GM18870 (cell line): Measurements from ENCODE around the gene CD37.
"Not testable (repeated sequence)": the region's sequence is repeated elsewhere in the genome, so short reads cannot be mapped to it uniquely, and the experiment has no call there.

Source experiments
- ATAC-seq: cut with Tn5 transposase; IDR thresholded peaks from one replicate; pipeline ENCODE4 v1.9.1; 2021; ENCODE audit warnings: moderate library complexity; ENCODE audit not compliant: unreplicated experiment

CD37 gene, protein sequence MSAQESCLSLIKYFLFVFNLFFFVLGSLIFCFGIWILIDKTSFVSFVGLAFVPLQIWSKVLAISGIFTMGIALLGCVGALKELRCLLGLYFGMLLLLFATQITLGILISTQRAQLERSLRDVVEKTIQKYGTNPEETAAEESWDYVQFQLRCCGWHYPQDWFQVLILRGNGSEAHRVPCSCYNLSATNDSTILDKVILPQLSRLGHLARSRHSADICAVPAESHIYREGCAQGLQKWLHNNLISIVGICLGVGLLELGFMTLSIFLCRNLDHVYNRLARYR

DNA sequence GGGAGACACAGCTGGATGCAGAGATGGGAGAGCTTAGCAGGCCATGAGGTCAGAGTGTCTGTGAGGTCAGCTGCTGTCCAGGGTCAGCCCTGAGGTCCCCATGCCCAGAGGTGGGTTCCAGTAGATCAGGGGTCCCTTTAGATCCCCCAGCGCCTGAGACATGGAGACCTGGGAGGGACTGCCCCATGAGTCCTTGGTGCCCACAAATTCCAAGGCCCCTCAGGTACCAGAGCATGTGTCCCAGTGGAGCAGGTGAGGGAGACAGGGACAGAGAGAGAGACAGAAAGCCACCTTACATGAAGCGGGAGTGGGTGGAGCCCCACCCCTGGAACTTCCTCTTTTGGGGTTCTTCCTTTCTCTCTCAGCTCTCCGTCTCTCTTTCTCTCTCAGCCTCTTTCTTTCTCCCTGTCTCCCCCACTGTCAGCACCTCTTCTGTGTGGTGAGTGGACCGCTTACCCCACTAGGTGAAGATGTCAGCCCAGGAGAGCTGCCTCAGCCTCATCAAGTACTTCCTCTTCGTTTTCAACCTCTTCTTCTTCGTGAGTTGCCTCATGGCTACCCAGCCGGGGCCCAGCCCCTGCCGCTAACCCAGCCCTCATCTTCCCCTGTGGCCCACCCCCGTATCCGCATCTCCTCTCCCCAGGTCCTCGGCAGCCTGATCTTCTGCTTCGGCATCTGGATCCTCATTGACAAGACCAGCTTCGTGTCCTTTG is at the start of gene CD37:
Gene CD37, plus strand, starts transcription at position 336 of the 713 bp plus-strand sequence. Its CDS starts 135 bp downstream, at position 471.
- no peak for ATAC-seq

DNA sequence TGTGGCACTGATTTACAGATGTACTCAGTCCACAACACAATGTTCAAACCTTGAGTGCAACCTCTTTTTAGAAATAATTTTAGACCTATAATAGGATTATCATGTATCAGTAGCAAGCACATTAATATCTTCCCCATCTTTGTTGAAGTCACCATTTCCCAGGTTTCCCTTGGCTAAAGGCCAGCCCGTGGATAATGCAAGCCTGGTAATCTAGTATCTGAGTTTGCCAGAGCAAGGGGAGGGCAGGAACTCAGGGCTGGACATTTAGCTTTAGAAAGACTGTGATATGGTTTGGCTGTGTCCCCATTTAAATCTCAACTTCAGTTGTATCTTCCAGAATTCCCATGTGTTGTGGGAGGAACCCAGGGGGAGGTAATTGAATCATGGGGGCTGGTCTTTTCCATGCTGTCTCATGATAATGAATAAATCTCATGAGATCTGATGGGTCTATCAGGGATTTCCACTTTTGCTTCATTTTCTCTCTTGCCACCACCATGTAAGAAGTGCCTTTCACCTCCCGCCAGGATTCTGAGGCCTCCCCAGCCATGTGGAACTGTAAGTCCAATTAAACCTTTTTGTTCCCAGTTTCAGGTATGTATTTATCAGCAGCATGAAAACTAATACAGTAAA is 48.0 kb upstream of the CD37 start:
- ATAC-seq = no peak

DNA sequence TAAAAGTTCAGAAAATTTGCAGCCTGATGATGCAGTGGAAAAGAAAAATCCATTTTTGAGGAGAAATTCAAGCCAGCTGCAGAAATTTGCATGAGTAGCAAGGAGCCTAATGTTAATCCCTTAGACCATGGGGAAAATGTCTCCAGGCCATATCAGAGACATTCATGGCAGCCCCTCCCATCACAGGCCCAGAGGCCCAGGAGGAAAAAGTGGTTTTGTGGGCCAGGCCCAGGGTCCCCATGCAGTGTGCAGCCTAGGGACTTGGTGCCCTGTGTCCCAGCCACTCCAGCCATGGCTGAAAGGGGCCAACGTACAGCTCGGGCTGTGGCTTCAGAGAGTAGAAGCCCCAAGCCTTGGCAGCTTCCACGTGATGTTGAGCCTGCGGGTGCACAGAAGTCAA is 47.0 kb upstream of the CD37 start:
- ATAC-seq = not testable (repeated sequence)

DNA sequence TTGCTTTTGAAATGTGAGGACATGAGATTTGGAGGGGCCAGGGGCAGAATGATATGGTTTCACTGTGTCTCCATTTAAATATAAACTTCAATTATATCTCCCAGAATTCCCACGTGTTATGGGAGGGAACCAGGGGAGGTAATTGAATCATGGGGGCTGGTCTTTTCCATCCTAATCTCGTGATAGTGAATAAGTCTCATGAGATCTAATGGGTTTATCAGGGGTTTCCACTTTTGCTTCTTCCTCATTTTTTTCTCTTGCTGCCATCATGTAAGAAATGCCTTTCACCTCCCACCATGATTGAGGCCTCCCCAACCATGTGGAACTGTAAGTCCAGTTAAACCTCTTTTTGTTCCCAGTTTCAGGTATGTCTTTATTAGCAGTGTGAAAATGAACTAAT is 45.9 kb upstream of the CD37 start:
- not testable (repeated sequence) for ATAC-seq

DNA sequence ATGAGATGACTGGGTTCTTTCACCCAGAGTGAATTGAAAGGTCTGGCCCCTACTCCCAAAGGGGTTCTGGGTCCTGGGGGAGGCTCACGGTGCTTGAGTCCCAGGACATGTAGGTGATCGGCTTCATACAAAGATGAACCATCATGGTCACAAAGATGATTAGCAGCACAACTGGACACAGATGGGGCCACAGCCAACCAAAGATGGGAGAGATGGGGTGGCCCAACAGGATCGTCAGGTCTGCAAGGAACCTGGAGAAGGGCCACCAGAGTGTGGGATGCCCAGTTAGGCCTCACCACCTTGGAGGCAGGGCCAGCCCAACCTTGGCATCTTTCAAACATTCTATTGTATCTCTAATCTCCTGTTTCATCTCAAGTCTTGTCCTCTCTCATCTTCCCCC is 44.7 kb upstream of the CD37 start:
- ATAC-seq = no peak

DNA sequence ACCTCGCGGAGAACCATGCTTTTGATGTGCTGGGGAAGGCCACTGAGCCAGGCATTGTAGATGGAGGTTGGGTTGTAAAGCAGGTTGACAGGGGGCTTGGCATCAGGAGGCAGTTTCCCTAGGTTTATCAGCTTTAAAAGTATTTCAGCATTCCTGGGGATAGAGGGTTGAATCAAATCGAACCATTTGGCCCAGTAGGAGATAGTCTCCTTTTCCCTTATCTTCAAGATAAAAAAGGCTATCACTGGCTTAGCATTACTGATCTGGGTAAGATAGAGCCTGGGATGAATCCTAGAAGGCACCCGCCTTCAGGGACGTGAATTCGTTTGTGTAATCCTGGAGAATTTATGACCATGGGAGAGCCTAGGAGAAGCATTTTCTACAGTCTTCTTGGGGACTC is 40.8 kb upstream of the CD37 start:
- ATAC-seq = no peak

DNA sequence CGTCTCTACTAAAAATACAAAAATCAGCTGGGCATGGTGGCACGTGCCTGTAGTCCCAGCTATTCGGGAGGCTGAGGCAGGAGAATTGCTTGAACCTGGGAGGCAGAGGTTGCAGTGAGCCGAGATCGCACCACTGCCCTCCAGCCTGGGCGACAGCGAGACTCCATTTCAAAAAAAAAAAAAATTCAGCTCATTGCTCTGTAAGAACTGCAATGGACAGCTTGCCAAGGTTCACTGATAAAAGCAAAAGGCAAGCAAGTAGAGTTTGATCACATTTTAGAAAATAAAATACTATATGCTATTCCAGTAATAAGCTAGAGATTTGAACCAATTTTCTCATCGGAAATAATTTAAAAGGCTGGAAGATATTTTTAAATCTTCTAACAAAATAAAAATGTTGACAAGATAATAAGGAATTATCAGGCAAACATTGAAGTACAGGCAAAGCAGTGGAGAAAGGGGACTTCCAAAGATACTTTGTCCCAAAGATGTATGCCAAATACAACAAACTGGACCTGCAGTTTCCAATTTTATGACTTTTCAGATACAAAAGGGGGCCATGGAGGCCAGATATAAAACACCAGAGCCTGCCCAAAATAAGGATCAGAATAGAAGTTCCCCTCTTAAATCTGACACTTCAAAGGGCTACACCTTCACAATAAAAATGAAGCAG is 39.9 kb upstream of the CD37 start:
- no peak for ATAC-seq

DNA sequence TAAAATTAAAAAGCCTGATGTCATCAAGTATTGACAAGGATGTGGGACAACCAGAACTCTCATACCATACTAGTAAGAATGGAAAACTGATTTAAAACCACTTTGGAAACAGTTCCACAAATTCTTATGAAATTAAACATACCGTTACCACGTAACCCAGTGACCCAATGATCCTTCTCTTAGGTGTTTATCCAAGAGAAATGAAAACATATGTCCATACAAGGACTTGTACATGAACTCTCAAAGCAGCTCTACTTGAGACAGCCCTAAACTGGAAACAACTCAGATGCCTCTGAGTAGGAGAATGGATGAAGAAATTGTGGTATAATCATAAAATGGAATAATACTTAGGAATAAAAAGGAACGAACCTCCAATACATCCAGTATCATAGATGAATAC is 37.8 kb upstream of the CD37 start:
- ATAC-seq = no peak

DNA sequence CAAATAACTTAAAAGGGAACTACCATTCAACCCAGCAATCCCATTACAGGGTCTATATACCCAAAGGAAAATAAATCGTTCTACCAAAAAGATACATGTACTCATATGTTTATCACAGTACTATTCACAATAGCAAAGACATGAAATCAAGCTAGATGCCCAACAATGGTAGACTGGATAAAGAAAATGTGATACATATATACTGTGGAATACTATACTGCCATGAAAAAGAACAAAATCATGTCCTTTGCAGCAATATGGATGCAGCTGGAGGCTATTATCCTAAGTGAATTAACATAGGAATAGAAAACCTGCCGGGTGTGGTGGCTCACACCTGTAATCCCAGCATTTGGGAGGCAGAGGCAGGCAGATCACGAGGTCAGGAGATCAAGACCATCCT is 36.6 kb upstream of the CD37 start:
- not testable (repeated sequence) for ATAC-seq

DNA sequence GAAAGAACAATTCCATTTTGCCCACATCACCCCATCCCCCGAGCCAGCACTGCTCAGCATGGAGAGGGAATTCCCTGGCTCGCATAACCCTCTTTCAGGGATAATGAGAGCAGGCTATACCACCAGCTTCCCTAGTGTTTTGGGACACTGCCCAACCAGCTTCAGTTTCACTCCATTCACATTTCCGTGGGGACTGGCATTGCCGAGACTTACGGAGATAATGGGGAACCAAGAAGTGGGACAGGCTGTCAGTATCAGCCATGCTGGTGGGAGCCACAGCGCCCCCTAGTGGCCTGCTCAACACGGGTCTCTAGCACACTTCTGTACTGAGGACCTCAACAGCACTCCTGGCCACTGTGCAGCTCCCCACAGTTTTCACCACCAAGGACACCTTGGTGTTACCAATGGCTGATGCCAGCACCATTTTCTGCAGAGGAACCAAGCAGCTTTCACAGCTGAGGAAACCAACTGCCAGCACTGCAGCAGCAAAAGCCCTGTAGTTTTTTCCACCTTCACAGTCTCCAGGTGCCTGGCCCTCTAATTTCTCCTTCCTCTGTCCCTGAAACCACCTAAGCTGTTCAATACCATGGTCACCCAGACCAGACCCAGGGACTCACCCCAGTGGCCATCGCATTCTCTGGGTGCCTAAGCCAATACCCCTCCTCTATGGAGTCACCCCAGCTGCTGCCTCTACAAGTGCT is 33.9 kb upstream of the CD37 start:
- no peak for ATAC-seq

DNA sequence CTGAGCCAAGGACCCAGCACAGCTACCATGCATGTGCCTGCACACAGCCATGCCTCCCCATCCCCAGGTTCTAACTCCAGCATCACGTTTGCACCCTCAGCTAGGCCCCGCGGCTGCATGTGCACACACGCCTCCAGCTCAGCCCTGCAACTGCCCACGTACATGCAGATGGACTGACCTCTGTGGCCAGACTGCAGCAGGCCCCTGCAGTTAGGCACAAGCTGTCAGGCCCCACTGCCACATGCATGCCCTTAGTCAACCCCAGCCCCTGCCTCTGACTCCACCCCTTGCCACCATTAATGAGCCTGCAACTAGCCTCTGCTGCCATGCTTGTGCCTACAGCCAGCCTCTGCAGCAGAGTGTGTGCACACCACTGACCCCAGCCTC is 33.3 kb upstream of the CD37 start:
- no peak for ATAC-seq

DNA sequence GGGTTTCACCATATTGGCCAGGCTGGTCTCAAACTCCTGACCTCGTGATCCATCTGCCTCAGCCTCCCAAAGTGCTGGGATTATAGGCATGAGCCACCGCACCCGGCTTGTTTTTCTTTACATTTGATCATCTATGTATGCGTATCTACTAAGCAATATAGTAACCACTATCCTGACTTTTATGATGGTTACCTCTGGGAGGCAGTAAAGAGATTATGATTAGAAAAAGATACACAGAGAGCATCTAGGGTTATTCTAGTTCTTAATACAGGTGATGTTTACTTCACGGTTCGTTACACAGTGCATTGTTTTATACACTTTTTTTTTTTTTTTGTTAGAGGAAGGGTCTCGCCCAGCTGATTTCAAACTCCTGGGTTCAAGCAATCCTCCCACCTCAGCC is 28.5 kb upstream of the CD37 start:
- ATAC-seq = not testable (repeated sequence)

DNA sequence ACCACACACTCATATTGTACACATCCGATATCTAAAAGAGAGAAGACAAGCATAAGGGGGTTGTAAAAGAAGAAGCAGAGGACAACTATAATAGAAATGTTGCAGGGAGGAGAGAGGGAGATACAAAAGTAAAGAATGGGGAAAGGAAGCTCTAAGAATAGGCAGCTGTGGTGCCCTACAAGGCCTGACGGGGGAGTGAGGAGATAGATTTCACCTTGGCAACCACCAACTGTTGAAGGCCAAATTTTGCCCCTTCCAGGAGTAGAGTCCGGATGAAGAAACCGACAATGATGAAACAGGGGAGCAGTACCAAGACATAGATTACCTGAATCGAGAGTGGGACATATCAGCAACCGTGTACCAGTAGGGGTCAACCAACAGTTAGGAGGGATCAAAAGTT is 26.1 kb upstream of the CD37 start:
- ATAC-seq = no peak

DNA sequence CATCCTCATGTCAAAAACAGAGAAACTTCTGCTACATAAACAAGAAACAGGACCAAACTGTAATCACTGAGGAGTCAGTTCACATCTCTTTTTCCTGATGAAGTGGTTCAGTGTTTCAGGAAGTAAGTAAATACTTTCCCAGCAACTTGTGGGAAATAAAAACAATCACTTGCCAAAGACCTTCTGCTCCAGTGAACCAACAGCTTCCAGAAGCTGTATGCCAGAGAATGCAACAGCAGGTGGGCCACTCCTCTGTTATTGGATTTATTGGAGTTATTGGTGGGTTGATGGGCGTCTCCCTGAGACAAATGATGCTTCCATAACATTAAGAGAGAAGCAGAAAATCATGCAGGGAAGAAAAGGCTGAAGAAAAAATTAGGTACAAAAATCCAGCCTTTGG is 20.1 kb upstream of the CD37 start:
- no peak for ATAC-seq

DNA sequence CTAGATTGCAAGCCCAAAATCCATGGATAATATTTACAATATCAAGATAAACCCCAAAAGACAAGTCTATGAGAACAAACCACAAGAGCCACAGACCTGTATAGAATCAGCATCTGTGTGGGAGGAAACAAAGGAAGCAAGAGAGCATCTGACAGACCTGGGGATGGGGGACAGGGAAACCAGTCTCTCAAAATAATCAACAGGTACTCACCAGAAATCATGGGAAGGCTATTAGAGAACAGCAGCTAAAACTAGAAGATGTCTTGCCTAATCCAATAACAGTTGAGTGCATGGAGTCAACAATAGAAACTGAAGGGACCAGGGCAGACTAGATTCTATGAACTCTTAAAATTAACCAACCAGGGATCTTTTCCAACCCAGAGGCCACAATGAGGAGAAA is 18.9 kb upstream of the CD37 start:
- ATAC-seq = no peak

DNA sequence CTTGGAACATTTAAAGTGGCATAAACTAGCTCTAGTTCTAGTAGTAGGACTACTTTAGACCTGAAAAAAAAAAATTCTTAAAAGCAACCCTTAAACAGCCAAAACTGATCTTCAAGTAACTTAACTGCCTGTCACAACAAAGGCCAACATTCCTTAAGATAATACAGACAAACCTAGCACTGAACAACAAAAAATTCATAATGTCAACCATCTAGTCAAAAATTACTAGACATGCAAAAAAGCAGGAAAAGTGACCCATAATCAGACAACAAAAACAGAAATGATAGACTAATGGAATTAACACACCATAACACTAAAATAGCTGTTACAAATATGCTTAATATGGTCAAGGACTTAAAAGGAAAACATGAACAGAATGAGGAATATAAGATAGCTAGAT is 16.9 kb upstream of the CD37 start:
- no peak for ATAC-seq

DNA sequence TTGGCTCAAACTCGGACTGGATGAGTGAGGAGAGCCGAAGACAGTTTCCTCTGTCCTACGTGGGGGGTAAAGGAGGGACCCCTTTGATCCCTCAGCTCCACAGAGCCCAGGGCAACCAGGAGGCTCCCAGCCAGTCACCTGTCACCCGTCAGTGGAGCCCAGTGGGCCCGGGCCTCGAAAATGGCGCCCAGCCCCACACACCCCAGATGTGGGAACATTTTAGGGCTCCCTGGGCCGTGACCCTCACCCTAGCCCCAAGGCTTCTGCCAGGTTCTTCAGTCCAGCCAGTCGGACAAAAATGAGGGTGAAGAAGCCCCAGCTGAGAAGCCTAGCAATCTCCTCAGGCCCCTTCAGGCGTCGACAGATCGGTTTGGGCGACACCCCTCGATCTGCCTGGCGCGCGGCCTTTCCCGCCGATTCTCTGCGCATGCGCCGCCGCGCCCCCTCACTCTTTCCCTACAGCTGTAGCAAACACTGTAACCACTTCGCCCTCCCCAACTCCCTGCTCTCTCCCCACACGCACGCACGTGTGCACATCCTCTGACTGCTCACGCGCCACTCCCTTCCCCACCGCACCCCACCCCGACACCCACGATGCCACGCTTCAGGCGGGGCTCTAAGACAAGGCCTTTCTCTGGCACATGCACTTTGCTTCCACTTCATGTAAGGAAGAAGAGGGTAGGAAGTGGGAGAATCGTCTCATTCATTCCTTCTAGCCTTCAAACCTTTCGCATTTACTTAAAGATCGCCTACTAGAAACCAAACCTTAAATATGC is 10.2 kb upstream of the CD37 start, which contains the start of gene SLC6A16:
Gene SLC6A16, minus strand, starts transcription at position 391 of the 776 bp plus-strand sequence. CDS start 13,844 bp downstream, outside the sequence.
- ATAC-seq = no peak

DNA sequence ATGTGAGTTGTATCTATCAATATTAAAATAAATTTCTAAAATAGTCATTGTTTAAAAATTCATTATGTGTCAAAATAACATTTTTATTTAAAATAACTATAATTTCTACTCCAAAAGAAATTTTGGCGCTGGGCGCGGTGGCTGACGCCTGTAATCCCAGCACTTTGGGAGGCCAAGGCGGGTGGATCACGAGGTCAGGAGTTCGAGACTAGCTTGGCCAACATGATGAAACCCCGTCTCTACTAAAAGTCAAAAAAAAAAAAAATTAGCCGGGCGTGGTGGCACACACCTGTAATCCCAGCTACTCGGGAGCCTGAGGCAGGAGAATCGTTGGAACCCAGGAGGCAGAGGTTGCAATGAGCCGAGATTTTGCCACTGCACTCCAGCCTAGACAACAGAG is 9.4 kb upstream of the CD37 start:
- ATAC-seq = not testable (repeated sequence)

DNA sequence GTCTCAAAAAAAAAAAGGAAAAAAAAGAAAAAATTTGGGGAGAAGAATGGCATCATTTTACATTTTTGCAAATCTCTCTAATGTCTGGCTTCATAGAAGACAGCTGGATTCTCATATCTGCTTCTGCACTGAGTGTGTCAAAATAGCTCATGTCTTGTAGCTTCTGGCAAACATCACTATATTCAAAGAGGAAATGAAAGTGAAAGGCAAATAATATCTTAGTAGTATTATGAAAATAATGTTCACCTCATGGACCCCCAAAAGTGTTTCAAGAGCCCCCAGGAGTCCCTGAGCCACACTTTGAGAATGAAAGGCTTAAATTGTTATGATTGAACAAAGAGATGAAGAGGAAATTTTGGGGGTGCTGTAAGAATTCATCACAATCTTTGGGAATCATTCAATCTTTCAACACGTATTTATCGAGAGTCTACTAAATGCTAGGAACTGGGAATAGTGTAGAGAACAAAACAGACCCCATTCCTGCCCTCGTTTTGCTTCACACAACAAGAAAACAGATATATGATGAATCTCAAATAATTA is 9.0 kb upstream of the CD37 start:
- ATAC-seq = no peak
